ENCODE results near the gene PXN.

The PXN gene

GRCh38 chr12:120225200-120225558, 40.4 kb downstream of the PXN start:
- TF ChIP-seq, protein P1, sequence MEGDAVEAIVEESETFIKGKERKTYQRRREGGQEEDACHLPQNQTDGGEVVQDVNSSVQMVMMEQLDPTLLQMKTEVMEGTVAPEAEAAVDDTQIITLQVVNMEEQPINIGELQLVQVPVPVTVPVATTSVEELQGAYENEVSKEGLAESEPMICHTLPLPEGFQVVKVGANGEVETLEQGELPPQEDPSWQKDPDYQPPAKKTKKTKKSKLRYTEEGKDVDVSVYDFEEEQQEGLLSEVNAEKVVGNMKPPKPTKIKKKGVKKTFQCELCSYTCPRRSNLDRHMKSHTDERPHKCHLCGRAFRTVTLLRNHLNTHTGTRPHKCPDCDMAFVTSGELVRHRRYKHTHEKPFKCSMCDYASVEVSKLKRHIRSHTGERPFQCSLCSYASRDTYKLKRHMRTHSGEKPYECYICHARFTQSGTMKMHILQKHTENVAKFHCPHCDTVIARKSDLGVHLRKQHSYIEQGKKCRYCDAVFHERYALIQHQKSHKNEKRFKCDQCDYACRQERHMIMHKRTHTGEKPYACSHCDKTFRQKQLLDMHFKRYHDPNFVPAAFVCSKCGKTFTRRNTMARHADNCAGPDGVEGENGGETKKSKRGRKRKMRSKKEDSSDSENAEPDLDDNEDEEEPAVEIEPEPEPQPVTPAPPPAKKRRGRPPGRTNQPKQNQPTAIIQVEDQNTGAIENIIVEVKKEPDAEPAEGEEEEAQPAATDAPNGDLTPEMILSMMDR (conservative IDR thresholded peaks at IDR 0.05) = no peak
- no peak overlapping the region for H3K27ac ChIP-seq

DNA sequence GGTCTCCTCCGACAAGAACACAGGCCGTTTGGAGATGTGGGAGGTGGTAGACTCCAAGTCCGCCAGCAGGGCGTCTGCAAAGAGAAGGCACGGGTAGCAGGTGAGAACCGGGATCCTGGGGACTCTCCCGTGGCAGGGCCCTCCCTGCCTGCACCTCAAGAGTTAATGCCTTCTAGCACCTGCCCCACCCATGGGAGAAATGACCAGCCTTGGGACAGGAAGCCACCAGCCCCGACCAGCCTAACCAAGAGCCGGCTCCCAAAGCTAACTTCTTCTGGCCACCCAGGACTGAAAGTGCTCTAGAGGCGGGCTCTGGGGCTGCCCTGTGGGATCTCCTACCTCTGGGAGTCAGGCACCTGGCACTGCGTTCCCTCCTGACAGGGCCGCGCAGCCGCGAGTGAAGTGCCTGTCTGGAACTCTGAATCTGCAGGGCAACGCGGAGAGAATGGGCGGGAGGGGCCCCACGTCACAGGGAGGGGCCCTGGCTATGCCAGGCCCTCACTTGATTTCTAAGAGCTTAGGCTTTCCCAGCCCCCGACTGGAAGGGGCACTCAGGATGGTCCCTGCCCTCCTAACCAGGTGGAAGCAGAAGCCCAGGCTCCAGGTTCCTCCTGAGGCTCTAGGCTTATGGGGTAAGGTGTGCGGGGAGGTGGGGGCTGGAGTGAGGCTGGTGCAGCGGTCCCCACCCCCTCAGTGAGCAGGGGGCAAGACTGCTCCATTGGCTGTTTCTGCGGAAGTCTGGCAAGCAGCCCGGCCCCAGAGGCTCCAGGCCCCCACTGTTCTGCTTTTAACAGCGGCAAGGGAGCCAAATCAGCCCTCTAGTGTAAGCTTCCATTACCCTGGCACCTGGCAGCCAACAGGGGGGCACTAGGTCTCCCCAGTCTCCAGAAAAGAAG, 41.0 kb downstream of the PXN start:
- no peak overlapping the region for H3K27ac ChIP-seq
- TF ChIP-seq, protein P1 (conservative IDR thresholded peaks at IDR 0.05) = no peak

DNA sequence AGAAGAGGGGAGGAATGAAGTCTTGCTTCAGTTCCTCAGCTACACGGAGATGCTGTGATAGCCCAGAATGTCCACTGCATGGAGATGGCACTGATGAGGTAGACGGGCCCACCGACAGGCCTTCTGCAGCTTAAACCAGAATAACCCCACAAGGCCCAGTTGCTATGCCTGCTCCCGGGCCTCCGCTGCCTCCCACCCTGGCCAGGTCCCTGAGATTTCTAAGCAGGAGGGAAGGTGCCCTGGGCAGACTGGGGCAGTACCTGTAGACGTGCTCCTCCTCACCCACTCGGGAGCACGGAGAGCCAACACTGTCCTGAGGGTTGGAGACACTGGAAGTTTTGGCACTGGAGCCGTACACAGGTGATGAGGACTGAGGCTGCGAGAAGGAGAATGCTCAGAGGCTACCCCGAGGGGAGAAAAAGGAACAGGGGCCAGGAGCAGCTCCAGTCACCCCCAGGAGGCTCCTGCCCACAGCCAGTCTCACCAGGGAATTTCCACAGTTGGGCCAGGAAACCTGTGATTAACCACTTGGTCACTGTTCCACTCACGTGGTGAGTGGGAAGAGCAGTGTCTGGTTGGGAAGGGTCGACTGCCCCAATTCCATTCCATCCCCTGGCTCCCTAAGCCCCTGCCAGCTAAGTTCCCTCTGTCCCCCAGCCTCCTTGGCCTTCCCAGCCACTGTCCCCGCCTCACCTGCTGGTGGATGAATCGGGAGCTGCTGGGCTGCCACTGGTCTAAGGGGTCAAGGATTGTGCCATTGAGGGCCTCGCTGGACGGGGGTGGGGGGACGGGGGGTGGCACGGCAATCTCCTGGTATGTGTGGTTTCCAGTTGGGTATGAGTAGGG, 41.8 kb downstream of the PXN start:
- no peak overlapping the region for H3K27ac ChIP-seq
- TF ChIP-seq, protein P1 (conservative IDR thresholded peaks at IDR 0.05) = no peak

DNA sequence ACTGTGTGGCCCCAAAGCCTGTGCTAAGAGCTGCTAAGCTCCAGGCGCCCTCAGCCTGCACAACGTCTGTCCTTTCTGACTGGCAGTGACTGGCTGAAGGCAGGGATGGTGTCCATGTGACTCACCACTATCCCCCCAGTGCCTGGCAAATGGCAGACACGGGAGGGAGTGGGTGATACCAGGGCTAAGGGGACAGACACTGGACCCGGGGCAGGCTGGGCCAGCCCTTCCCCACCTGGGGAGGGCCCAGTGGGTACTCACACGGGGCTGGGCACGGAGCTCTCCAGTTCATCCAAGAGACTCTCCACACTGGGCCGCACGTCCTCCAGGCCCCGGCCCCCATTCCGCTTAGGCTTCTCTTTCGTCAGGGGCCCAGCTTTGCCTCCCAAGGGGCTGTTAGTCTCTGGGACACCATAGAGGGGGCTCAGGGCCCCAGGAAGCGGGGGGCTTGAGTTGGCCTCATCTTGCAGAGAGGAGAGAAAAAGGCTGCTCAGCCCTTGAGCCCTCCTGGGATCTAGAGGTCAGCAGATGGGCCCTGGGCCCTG, 43.2 kb downstream of the PXN start:
- TF ChIP-seq, protein P1 (conservative IDR thresholded peaks at IDR 0.05) = no peak
- no peak overlapping the region for H3K27ac ChIP-seq

DNA sequence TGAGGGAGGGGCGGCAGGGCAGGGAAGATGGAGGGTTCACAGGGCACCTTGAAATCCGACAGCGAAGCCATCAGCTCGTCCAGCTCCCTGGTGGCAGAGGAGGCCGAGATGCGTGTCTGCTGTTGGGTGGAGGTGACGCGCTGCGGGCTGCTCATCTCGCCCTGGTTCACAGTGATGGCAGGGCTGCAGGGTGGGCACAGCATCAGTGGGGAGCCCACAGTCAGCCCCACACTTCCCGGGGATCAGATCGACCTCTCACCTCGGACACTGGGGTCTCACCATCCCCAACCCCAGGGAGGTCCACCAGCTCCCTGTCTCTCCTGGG, 44.0 kb downstream of the PXN start:
- TF ChIP-seq, protein P1 (conservative IDR thresholded peaks at IDR 0.05) = no peak
- no peak overlapping the region for H3K27ac ChIP-seq

DNA sequence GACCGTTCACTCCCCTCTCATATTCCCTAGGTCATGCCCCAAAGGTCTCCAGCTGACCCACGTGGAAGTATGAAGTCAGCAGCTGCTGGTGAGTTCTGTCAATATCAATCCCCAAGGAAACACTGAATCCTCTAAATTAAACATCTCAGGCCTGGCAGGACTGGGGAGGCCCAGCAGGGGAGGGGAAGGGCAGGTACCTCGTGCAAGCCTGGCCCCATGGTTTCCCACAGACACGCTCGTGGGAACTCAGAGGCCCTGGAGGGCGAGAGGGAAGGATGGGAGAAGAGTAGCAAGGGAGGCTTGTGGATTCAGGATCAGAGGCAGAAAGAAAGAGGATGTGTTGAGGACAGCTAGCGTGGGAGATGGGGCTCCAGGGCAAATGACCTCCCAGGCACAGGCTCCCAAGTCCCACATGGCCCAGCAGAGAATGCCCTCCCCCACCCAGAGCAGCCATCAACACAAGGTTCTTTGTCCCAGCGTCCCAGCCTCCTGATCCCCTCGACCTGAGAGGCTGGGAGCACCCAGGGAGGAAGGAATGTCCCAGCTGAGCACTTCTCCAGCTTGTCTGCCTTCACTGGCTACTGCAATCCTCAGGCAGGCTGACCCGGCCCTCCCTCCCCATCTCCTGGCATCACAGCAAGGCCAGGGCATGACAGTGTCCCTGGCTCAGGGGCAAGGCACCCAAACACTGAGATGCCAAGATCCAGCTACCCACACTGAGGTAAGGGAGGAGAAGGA, 44.5 kb downstream of the PXN start:
- no peak overlapping the region for H3K27ac ChIP-seq
- TF ChIP-seq, protein P1 (conservative IDR thresholded peaks at IDR 0.05) = no peak
